Adipose tissue (tissue), 3 donors: ENCODE data around the gene CDNF. TPM values are rescaled to one million over a fixed set of nuclear protein-coding genes. Genes with fewer than 3 reads are reported as not detected.
"Not testable (repeated sequence)": the region's sequence is repeated elsewhere in the genome, so short reads cannot be mapped to it uniquely, and the experiment has no call there.

ENCODE experiments used
- H3K27ac ChIP-seq: one replicate; pipeline ENCODE4 v1.5.1; 2013; ENCODE audit warnings: low read depth, low read length
- WGBS, 3 donors: extraction: QIAGEN DNeasy Blood & Tissue Kit; methylation state at CpG; one replicate each; pipeline ENCODE4 v1.1.7; 2013; 5-methylcytosine and 5-hydroxymethylcytosine counted together
- polyA plus RNA-seq, 3 donors: library from polyadenylated mRNA; stranded (reverse); fragments of 200-250 nt; gene quantifications; one replicate each; pipeline ENCODE4 v1.2.3, GENCODE V29; 2013
- donor health status: healthy with polysubstance abuse.
- donor health status: Bipolar disorder and iron deficiency.
- donor health status: healthy.

CDNF gene
- 1 to 10 TPM; 1.0 to 2.9 (median 2.1) TPM for polyA plus RNA-seq

GRCh38 chr10:14837757-14838581 lies at the start of gene CDNF, which contains the start of the genes HSPA14 and MSANTD7:
CDNF (minus strand) TSS chr10:14838037; CDS start chr10:14837946, 91 bp downstream.
HSPA14 (plus strand) TSS chr10:14838306; CDS start chr10:14838403, 97 bp downstream.
MSANTD7 (plus strand) TSS chr10:14838306; CDS start chr10:14842285, 3,979 bp downstream.
- H3K27ac ChIP-seq: peak within 1 kb of the TSS; percentile 82
- 0% methylated on average over 71 to 72 of the region's 72 CpGs for WGBS, 3 donors

- 91 to 96% (median 93%) methylated on average over 3 of the region's 3 CpGs for WGBS, 3 donors
Observed at GRCh38 chr10:14884082-14884481, 46.2 kb upstream of the CDNF start.

GRCh38 chr10:14880229-14880628 lies 42.4 kb upstream of the CDNF start:
- no peak overlapping the region for H3K27ac ChIP-seq
- WGBS, 3 donors: 42 to 70% (median 62%) methylated on average over 7 of the region's 7 CpGs

More at GRCh38 chr10:14884082-14884481, 46.2 kb upstream of the CDNF start:
- H3K27ac ChIP-seq: no peak overlapping the region

- no peak overlapping the region for H3K27ac ChIP-seq
- WGBS, 3 donors: 1 to 5% (median 2%) methylated on average over 5 of the region's 5 CpGs
Observed at GRCh38 chr10:14879928-14880193, 42.0 kb upstream of the CDNF start.

GRCh38 chr10:14879124-14879927 lies 41.5 kb upstream of the CDNF start:
- H3K27ac ChIP-seq: peak overlapping the region; percentile 73
- WGBS, 3 donors: 0% methylated on average over 60 of the region's 60 CpGs

GRCh38 chr10:14878266-14879123 lies 40.7 kb upstream of the CDNF start, which contains the start of gene SUV39H2:
SUV39H2 (plus strand) TSS chr10:14878866; CDS start chr10:14878889, 23 bp downstream.
- WGBS, 3 donors: 0% methylated on average over 70 to 102 of the region's 102 CpGs
- H3K27ac ChIP-seq: peak within 1 kb of the TSS; percentile 73

- whole genome bisulfite sequencing, 3 donors: 82 to 89% (median 88%) methylated on average over 9 of the region's 9 CpGs
- no peak overlapping the region for H3K27ac ChIP-seq
Observed at GRCh38 chr10:14876764-14877163, 38.9 kb upstream of the CDNF start.

GRCh38 chr10:14875941-14876340 lies 38.1 kb upstream of the CDNF start:
- H3K27ac ChIP-seq: no peak overlapping the region
- WGBS, 3 donors: 87 to 94% (median 89%) methylated on average over 12 of the region's 12 CpGs

GRCh38 chr10:14873090-14873760 lies 35.4 kb upstream of the CDNF start:
- no peak overlapping the region for H3K27ac ChIP-seq
- WGBS, 3 donors: 75 to 88% (median 82%) methylated on average over 2 of the region's 2 CpGs

- H3K27ac ChIP-seq: not testable (repeated sequence)
- WGBS, 3 donors: 84 to 96% (median 95%) methylated on average over 3 of the region's 3 CpGs
Observed at GRCh38 chr10:14864871-14865270, 27.0 kb upstream of the CDNF start.

- H3K27ac ChIP-seq: not testable (repeated sequence)
- 93 to 99% (median 99%) methylated on average over 5 to 6 of the region's 6 CpGs for WGBS, 3 donors
Observed at GRCh38 chr10:14864466-14864865, 26.6 kb upstream of the CDNF start.

- H3K27ac ChIP-seq: no peak overlapping the region
- 71 to 100% (median 97%) methylated on average over 1 of the region's 1 CpG for WGBS, 3 donors
Observed at GRCh38 chr10:14860791-14861190, 23.0 kb upstream of the CDNF start.

- H3K27ac ChIP-seq: no peak overlapping the region
Observed at GRCh38 chr10:14859775-14860174, 21.9 kb upstream of the CDNF start.

GRCh38 chr10:14859043-14859442 lies 21.2 kb upstream of the CDNF start:
- H3K27ac ChIP-seq: no peak overlapping the region
- 37 to 87% (median 83%) methylated on average over 5 of the region's 5 CpGs for WGBS, 3 donors

- WGBS, 3 donors: 71 to 87% (median 87%) methylated on average over 6 of the region's 6 CpGs
- H3K27ac ChIP-seq: no peak overlapping the region
Observed at GRCh38 chr10:14858338-14858960, 20.6 kb upstream of the CDNF start.

- 90 to 94% (median 92%) methylated on average over 1 of the region's 1 CpG for WGBS, 3 donors
- H3K27ac ChIP-seq: no peak overlapping the region
Observed at GRCh38 chr10:14855453-14855852, 17.6 kb upstream of the CDNF start.

- 40 to 90% (median 81%) methylated on average over 3 of the region's 3 CpGs for WGBS, 3 donors
Observed at GRCh38 chr10:14852236-14852635, 14.4 kb upstream of the CDNF start.

GRCh38 chr10:14844948-14845347 lies 7.1 kb upstream of the CDNF start:
- no peak overlapping the region for H3K27ac ChIP-seq
- 81 to 90% (median 82%) methylated on average over 2 of the region's 2 CpGs for WGBS, 3 donors

More at GRCh38 chr10:14852236-14852635, 14.4 kb upstream of the CDNF start:
- no peak overlapping the region for H3K27ac ChIP-seq
